Measurements from ENCODE around the gene BLM. TPM values are rescaled to one million over a fixed set of nuclear protein-coding genes. Genes with fewer than 3 reads are reported as not detected.

Gene BLM
- total RNA-seq, 1 donor from 2014 or later, result 1.5 TPM

DNA sequence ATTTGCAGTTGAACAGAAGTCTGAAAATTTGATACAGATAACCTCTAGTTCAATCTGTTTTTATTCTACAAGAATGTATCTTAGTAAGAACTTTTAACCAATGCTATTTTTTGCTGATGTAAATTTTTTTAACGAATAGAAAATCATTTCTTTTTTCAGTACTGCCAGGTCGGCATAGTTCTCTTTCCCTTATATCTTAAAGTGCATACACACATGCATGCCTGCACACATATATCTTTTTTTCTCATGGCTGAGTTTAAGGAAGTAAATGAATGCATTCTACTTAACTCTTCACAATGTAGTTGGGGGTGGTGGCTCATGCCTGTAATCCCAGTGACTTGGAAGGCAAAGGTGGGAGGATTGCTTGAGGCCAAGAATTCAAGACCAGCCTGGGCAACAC lies 48.4 kb downstream of the BLM start:
- Histone ChIP-seq H3K4me1 (peaks cover 10% of the 10 kb centered on the region), H3K4me3 (no peak overlapping the region), H3K27ac (no peak overlapping the region), H3K36me3 (no peaks in the 10 kb centered on the region), H3K27me3 (no peaks in the 10 kb centered on the region), H3K9me3 (no peaks in the 10 kb centered on the region)
- DNase-seq (no peak), ATAC-seq (no peak)
- TF ChIP-seq, protein P1, sequence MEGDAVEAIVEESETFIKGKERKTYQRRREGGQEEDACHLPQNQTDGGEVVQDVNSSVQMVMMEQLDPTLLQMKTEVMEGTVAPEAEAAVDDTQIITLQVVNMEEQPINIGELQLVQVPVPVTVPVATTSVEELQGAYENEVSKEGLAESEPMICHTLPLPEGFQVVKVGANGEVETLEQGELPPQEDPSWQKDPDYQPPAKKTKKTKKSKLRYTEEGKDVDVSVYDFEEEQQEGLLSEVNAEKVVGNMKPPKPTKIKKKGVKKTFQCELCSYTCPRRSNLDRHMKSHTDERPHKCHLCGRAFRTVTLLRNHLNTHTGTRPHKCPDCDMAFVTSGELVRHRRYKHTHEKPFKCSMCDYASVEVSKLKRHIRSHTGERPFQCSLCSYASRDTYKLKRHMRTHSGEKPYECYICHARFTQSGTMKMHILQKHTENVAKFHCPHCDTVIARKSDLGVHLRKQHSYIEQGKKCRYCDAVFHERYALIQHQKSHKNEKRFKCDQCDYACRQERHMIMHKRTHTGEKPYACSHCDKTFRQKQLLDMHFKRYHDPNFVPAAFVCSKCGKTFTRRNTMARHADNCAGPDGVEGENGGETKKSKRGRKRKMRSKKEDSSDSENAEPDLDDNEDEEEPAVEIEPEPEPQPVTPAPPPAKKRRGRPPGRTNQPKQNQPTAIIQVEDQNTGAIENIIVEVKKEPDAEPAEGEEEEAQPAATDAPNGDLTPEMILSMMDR (IDR thresholded peaks at IDR 0.05), result no peak
- intact Hi-C loops (cut with DNase I), result no loop called here

DNA sequence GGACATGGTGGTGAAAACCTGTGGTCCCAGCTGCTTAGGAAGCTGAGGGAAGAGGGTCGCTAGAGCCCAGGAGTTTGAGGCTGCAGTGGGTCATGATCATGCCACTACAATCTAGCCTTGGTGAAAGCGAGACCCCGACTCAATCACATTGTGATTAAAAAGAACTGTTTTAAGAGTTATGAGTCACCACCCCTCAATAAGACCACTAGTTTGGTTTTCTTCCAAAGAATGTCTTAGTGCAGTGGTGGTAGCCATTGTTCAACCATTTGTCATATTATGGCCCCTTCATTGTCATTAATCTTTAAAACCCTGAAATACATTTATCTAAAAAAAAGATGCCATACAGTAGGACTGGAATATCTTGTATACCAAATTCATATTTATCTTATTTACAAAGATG lies 48.8 kb downstream of the BLM start:
- Histone ChIP-seq H3K27me3 (no peaks in the 10 kb centered on the region), H3K9me3 (no peaks in the 10 kb centered on the region), H3K36me3 (no peaks in the 10 kb centered on the region), H3K4me1 (peaks cover 10% of the 10 kb centered on the region), H3K4me3 (no peak overlapping the region), H3K27ac (no peak overlapping the region)
- ATAC-seq, result no peak
- TF ChIP-seq, protein P1 (IDR thresholded peaks at IDR 0.05), result no peak
- intact Hi-C loops (cut with DNase I), result no loop called here
- DNase-seq, result no peak

DNA sequence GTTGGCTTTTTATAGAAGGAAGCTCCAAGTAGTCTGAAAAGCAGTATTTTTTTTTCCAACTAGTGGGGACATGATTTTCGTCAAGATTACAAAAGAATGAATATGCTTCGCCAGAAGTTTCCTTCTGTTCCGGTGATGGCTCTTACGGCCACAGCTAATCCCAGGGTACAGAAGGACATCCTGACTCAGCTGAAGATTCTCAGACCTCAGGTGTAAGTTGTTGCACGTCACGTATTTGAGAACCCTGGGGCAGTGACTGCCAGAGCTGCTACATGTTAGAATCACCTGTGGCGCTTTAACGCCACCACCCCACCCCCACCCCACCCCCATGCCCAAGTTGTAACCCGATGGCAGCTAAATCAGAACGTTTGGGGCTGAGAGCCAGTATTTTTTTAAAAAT lies 52.2 kb downstream of the BLM start:
- ATAC-seq, result no peak
- H3K27ac ChIP-seq, result no peak overlapping the region

DNA sequence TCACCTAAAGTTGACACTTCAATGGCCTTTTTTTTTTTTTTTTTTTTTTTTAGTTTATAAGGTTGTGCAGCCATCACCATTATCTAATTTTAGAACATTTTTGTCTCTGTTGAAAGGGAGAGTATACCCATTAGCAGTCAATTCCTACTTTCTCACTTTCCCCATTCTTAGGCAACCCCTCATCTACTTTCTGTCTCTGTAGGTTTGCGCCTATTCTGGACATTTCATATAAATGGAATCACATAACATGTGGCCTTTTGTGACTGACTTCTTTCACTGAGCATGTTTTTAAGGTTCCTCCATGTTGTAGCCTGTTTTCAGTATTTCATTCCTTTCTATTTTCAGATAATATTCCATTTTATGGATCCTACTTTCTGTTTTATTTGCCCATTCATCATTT lies 56.3 kb downstream of the BLM start:
- intact Hi-C loops (cut with DNase I), result no loop called here
- DNase-seq, result no peak
- no peaks in the 10 kb centered on the region for H3K4me1 ChIP-seq
- H3K4me3 ChIP-seq, result no peak overlapping the region
- no peak for ATAC-seq
- no peaks in the 10 kb centered on the region for H3K36me3 ChIP-seq
- TF ChIP-seq, protein P1 (IDR thresholded peaks at IDR 0.05), result no peak
- no peak overlapping the region for H3K27ac ChIP-seq
- no peaks in the 10 kb centered on the region for H3K9me3 ChIP-seq
- no peaks in the 10 kb centered on the region for H3K27me3 ChIP-seq

More for the DNA sequence above, 52.2 kb downstream of the BLM start:
- Histone ChIP-seq H3K4me1 (no peaks in the 10 kb centered on the region), H3K36me3 (no peaks in the 10 kb centered on the region), H3K4me3 (no peak overlapping the region), H3K9me3 (no peaks in the 10 kb centered on the region), H3K27me3 (no peaks in the 10 kb centered on the region)
- DNase-seq, result no peak
- intact Hi-C loops (cut with DNase I), result no loop called here
- TF ChIP-seq, protein P1 (IDR thresholded peaks at IDR 0.05), result no peak

DNA sequence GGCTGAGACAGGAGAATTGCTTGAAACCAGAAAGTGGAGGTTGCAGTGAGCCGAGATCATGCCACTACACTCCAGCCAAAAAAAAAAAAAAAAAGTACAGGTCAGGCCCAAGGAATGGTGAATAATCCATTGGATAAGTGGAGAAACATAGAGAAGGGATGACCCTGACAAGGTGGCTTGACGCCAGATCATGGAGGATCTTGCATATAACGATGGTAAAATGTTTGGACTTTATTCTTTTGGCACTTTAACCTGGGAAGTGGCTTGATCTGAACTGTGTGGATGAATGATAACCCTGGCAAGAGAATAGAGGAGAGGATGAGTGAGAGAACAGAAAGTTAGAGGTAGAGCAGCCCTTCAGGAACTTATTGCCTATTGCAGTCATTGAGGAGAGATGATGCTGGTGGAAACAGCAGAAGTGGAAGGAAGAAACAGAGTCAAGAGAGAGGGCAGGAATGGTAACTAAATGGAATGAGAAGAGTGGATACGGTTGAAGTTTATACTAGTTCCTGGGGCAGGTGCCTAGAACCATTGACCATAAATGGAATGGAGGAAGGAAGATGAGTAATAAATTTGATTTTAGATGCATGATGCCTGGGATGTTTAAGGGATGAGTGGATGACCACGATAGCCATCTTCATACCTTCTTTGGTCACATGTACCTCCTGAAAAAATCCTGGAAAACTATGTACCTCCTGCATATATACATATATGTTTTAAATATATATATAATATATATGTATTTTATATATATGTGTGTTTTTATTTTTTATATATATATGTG lies 57.8 kb downstream of the BLM start:
- intact Hi-C loops (cut with DNase I), result no loop called here
- DNase-seq (no peak), ATAC-seq (no peak)
- Histone ChIP-seq H3K27me3 (no peaks in the 10 kb centered on the region), H3K36me3 (no peaks in the 10 kb centered on the region), H3K27ac (no peak overlapping the region), H3K4me3 (no peak overlapping the region), H3K9me3 (no peaks in the 10 kb centered on the region), H3K4me1 (no peaks in the 10 kb centered on the region)
- TF ChIP-seq, protein P1 (IDR thresholded peaks at IDR 0.05), result no peak
